Upper lobe of left lung (tissue), 6 donors: Measurements from ENCODE around the gene MATK. TPM values are rescaled to one million over a fixed set of nuclear protein-coding genes. Genes with fewer than 3 reads are reported as not detected.
A peak's percentile ranks its signal among the peaks of the same experiment; 100 is the strongest.

Experiments
- ATAC-seq, 2 donors: fragments of 200-7000 bp; cut with Tn5 transposase; one replicate each; pipeline ENCODE4 v1.9.1; 2022; ENCODE audit warnings: mild to moderate bottlenecking in 2 of 2, moderate library complexity in 2 of 2; ENCODE audit not compliant: low FRiP score in 2 of 2
- DNase-seq, 2 donors: peaks; one replicate each; pipeline ENCODE4 v3.0.0-alpha.2; 2019 to 2020
- H3K27ac ChIP-seq, 4 donors: fragments of 200-600 bp; sonication (generic); one replicate each; pipeline ENCODE4 v1.5.1; 2016 to 2019
- H3K27me3 ChIP-seq, 4 donors: fragments of 200-600 bp; sonication (generic); one replicate each; pipeline ENCODE4 v1.5.1; 2017 to 2019
- H3K36me3 ChIP-seq, 4 donors: fragments of 200-600 bp; sonication (generic); one replicate each; pipeline ENCODE4 v1.5.1; 2016 to 2019
- H3K4me1 ChIP-seq, 4 donors: fragments of 200-600 bp; sonication (generic); one replicate each; pipeline ENCODE4 v1.5.1; 2018 to 2019
- H3K4me3 ChIP-seq, 4 donors: fragments of 200-600 bp; sonication (generic); one replicate each; pipeline ENCODE4 v1.5.1; 2017 to 2019; ENCODE audit warnings: mild to moderate bottlenecking in 2 of 4, moderate library complexity in 1 of 4
- H3K9me3 ChIP-seq, 4 donors: fragments of 200-600 bp; sonication (generic); one replicate each; pipeline ENCODE4 v1.5.1; 2018 to 2019
- CTCF ChIP-seq, 6 experiments: fragments of 450-650 bp in 4 of 6; fragments of 200-600 bp in 2 of 6; sonication (generic) in 2 of 6; IDR thresholded peaks; one replicate each; pipeline ENCODE4 v1.5.1; 2016 to 2019; ENCODE audit warnings: antibody characterized with exemption in 6 of 6
- EP300 ChIP-seq, 4 donors: sonication (generic); formaldehyde crosslinking; IDR thresholded peaks; one replicate each; pipeline ENCODE4 v1.5.1; 2017; ENCODE audit warnings: antibody characterized with exemption in 4 of 4, control low read depth in 2 of 4
- POLR2A ChIP-seq, 4 donors: fragments of 450-650 bp; IDR thresholded peaks; one replicate each; pipeline ENCODE4 v1.5.1; 2016 to 2017; ENCODE audit warnings: antibody characterized with exemption in 4 of 4, mild to moderate bottlenecking in 2 of 4
- POLR2AphosphoS5 ChIP-seq, 2 donors: sonication (generic); formaldehyde crosslinking; IDR thresholded peaks; one replicate each; pipeline ENCODE4 v1.5.1; 2017; ENCODE audit warnings: antibody characterized with exemption in 2 of 2
- WGBS, 2 donors: methylation state at CpG; one replicate each; pipeline ENCODE4 v1.1.5; 2017 to 2018; 5-methylcytosine and 5-hydroxymethylcytosine counted together
- total RNA-seq, 6 donors: library from RNA; depleted of rRNA in 4 of 6; stranded (reverse); fragments of >200 nt in 4 of 6; gene quantifications; one replicate each; pipeline versions ENCODE4 v1.1.0 to v1.2.1, GENCODE V29; 2016 to 2021
- donor health status: DM: no; HTN: no; CAD: no; lungs with moderate emphysema.
- donor health status: DM: no; HTN: yes; CAD: no; lungs with severe emphysema.

The MATK gene
- 10 to 100 TPM in 5 of 6 donors, 1 to 10 TPM in 1; 9.6 to 20.1 (median 13.1) TPM for total RNA-seq

GRCh38 chr19:3785938-3786824 lies at the start of gene MATK:
MATK (minus strand) TSS chr19:3786381; CDS start chr19:3785135, 1,246 bp downstream.
- Histone ChIP-seq H3K27me3 (peaks cover 0 to 7% (median 3%) of the 10 kb centered on the region in 4 donors), H3K4me1 (peaks cover 0 to 22% (median 4%) of the 10 kb centered on the region in 4 donors), H3K9me3 (peaks cover 12 to 18% (median 15%) of the 10 kb centered on the region in 4 donors), H3K36me3 (peaks cover 0 to 10% (median 0%) of the 10 kb centered on the region in 4 donors), H3K27ac (peak within 1 kb of the TSS in 3 of 4 donors; percentile 30 to 79 (median 67)), H3K4me3 (peak within 1 kb of the TSS; percentile 55 to 64 (median 60))
- ATAC-seq, result peak in 1 of 2 donors; percentile 15
- peak in 1 of 2 donors; percentile 83 for DNase-seq
- 10 to 27% methylated on average over 6 to 23 of the region's 101 CpGs for WGBS, 2 donors
- TF ChIP-seq EP300 (IDR thresholded peaks at IDR 0.05), result no peak
- no peak for TF ChIP-seq POLR2AphosphoS5 (IDR thresholded peaks at IDR 0.05)
- TF ChIP-seq POLR2A (IDR thresholded peaks at IDR 0.05), result no peak
- TF ChIP-seq CTCF (IDR thresholded peaks at IDR 0.05), result no peak

GRCh38 chr19:3835055-3835435 lies 48.9 kb upstream of the MATK start:
- Histone ChIP-seq H3K27me3 (no peaks in the 10 kb centered on the region), H3K36me3 (no peaks in the 10 kb centered on the region), H3K27ac (no peak overlapping the region), H3K9me3 (no peaks in the 10 kb centered on the region), H3K4me1 (no peaks in the 10 kb centered on the region), H3K4me3 (no peak overlapping the region)
- 88 to 93% methylated on average over 9 of the region's 9 CpGs for WGBS, 2 donors
- DNase-seq, result no peak
- no peak for TF ChIP-seq POLR2A (IDR thresholded peaks at IDR 0.05)
- TF ChIP-seq POLR2AphosphoS5 (IDR thresholded peaks at IDR 0.05), result no peak
- TF ChIP-seq CTCF (IDR thresholded peaks at IDR 0.05), result no peak
- ATAC-seq, result no peak

GRCh38 chr19:3834349-3835054 lies 48.3 kb upstream of the MATK start:
- WGBS, 2 donors, result 84 to 86% methylated on average over 30 to 33 of the region's 35 CpGs
- Histone ChIP-seq H3K4me3 (no peak overlapping the region), H3K27ac (no peak overlapping the region), H3K4me1 (no peaks in the 10 kb centered on the region), H3K9me3 (no peaks in the 10 kb centered on the region), H3K36me3 (no peaks in the 10 kb centered on the region), H3K27me3 (no peaks in the 10 kb centered on the region)
- ATAC-seq, result peak in 1 of 2 donors; percentile 25
- no peak for TF ChIP-seq EP300 (IDR thresholded peaks at IDR 0.05)
- TF ChIP-seq POLR2A (IDR thresholded peaks at IDR 0.05), result no peak
- TF ChIP-seq POLR2AphosphoS5 (IDR thresholded peaks at IDR 0.05), result no peak
- no peak for TF ChIP-seq CTCF (IDR thresholded peaks at IDR 0.05)
- no peak for DNase-seq

GRCh38 chr19:3833578-3834348 lies 47.6 kb upstream of the MATK start:
- WGBS, 2 donors, result 63 to 64% methylated on average over 32 to 34 of the region's 34 CpGs
- H3K4me1 ChIP-seq, result no peaks in the 10 kb centered on the region
- no peak overlapping the region for H3K4me3 ChIP-seq
- no peaks in the 10 kb centered on the region for H3K36me3 ChIP-seq
- ATAC-seq, result no peak
- no peak overlapping the region for H3K27ac ChIP-seq
- H3K27me3 ChIP-seq, result no peaks in the 10 kb centered on the region
- no peak for TF ChIP-seq EP300 (IDR thresholded peaks at IDR 0.05)
- no peak for TF ChIP-seq POLR2AphosphoS5 (IDR thresholded peaks at IDR 0.05)
- no peak for TF ChIP-seq POLR2A (IDR thresholded peaks at IDR 0.05)
- TF ChIP-seq CTCF (IDR thresholded peaks at IDR 0.05), result no peak
- no peaks in the 10 kb centered on the region for H3K9me3 ChIP-seq
- no peak for DNase-seq
